Omental fat pad (tissue), 4 donors: ENCODE results near the gene EXOSC7. TPM values are rescaled to one million over a fixed set of nuclear protein-coding genes. Genes with fewer than 3 reads are reported as not detected.

Experiments used
- ATAC-seq: fragments of 150-250 bp; one replicate; pipeline ENCODE4 v1.9.1; 2016; ENCODE audit warnings: mild to moderate bottlenecking, moderate library complexity; ENCODE audit not compliant: low FRiP score
- DNase-seq: peaks from one replicate; pipeline ENCODE4 v3.0.0-alpha.2; 2019; ENCODE audit warnings: low spot score
- total RNA-seq, 4 donors: library from RNA; depleted of rRNA; stranded (reverse); fragments of >200 nt; gene quantifications; one replicate each; pipeline ENCODE4 v1.1.0, GENCODE V29; 2016
- TF ChIP-seq, protein P1 (sequence below), 3 donors: fragments of 450-650 bp; IDR thresholded peaks; one replicate each; pipeline ENCODE4 v1.5.1; 2016 to 2017; ENCODE audit warnings: antibody characterized with exemption in 3 of 3, mild to moderate bottlenecking in 3 of 3, moderate library complexity in 2 of 3

Gene EXOSC7
- total RNA-seq, 4 donors from 2014 or later: 31.7 to 47.7 (median 39.0) TPM

DNA sequence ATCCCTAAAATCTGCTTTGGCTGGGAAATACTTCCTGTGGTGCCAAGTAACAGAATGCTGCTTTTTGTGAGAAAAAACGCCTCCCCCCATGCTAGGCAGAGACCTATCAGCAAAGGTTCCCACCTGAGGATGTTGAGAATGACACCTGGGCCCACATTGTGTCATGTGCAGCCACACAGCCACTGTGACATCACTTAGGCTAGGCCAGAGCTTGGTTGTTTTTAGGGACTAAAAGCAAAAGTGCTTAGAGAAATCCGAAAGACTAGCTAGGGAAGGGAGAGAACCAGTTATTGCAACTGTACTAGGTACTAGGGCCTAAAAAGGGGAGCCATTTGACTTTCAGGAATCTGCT lies 6.2 kb upstream of the EXOSC7 start:
- ATAC-seq (no peak), DNase-seq (no peak)
- TF ChIP-seq, protein P1, sequence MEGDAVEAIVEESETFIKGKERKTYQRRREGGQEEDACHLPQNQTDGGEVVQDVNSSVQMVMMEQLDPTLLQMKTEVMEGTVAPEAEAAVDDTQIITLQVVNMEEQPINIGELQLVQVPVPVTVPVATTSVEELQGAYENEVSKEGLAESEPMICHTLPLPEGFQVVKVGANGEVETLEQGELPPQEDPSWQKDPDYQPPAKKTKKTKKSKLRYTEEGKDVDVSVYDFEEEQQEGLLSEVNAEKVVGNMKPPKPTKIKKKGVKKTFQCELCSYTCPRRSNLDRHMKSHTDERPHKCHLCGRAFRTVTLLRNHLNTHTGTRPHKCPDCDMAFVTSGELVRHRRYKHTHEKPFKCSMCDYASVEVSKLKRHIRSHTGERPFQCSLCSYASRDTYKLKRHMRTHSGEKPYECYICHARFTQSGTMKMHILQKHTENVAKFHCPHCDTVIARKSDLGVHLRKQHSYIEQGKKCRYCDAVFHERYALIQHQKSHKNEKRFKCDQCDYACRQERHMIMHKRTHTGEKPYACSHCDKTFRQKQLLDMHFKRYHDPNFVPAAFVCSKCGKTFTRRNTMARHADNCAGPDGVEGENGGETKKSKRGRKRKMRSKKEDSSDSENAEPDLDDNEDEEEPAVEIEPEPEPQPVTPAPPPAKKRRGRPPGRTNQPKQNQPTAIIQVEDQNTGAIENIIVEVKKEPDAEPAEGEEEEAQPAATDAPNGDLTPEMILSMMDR (IDR thresholded peaks at IDR 0.05): no peak

DNA sequence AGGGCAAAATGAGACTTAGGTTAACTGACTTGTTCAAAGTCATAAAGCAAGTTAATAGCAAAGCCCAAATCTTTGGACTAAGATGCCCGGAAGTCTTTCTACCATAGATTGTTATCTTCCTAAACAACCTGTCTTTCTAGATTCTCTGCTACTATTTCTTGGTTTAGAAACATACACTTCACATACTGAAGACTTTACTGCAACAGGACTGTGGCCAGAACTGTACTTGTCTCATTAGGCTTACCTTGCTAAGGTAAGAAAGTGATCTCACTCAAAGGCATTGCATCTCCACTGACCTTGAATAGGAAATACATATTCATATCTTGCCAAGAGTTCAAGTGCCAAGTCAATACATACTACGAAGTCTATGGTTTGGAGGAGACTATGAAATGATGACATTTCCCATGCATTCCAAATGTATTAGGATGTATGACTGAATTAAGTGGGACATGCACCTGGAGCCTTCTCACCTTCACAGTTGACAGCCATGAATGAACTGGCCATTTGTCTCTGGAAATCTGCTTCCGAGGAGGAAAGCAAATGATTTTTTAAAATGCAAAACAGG lies 5.0 kb upstream of the EXOSC7 start:
- ATAC-seq: no peak
- TF ChIP-seq, protein P1 (IDR thresholded peaks at IDR 0.05): no peak
- no peak for DNase-seq

GRCh38 chr3:44974416-44974815 lies 1.6 kb upstream of the EXOSC7 start:
- ATAC-seq: no peak

GRCh38 chr3:44981220-44981619 lies 5.2 kb downstream of the EXOSC7 start:
- no peak for DNase-seq
- no peak for ATAC-seq

More at GRCh38 chr3:44974416-44974815, 1.6 kb upstream of the EXOSC7 start:
- DNase-seq: no peak
- TF ChIP-seq, protein P1 (IDR thresholded peaks at IDR 0.05): no peak

GRCh38 chr3:44981751-44982150 lies 5.7 kb downstream of the EXOSC7 start:
- TF ChIP-seq, protein P1 (IDR thresholded peaks at IDR 0.05): no peak
- ATAC-seq (no peak), DNase-seq (no peak)

More at GRCh38 chr3:44981220-44981619, 5.2 kb downstream of the EXOSC7 start:
- TF ChIP-seq, protein P1 (IDR thresholded peaks at IDR 0.05): no peak

DNA sequence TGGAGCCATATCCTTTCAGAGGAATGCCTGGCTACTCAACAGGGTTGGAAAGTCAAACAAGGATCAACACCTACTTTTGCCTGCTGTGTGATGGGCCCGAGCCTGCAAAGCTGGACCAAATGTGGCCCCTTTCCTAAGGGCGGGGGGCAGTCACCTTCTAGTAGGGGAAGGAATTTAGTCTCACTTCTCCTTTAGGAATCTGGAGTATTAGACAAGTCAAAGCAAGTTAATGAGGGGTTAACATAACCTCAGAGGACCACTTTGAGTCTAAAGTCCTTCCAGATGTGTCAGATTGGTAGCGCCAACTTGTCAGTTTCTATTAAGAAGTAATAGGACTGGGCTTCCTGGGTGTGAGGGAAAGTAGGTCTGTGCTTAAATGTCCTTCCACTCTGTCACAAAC lies 6.8 kb downstream of the EXOSC7 start:
- DNase-seq: no peak
- ATAC-seq: no peak
- TF ChIP-seq, protein P1 (IDR thresholded peaks at IDR 0.05): no peak

DNA sequence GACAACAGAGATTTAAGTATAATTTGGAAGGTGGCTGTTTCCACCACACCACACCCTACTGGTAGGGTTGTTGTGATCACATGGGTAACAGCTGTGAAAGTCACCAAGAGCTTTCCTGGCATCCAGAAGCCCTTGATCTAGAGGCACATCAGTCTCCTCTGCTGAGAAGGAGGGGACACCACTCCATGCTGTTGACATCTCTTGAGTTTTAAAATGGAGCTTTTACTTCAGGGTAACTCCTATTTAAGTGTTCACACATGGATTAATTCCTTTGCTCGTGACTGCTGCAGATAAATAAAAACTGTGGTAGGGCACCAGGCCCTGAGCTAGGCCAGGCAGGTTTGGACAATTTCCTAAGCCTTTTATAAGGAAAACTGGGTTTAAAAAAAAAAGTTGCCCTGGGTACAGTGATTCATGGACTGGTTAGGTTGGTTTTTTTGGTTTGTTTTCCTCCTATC lies 7.5 kb downstream of the EXOSC7 start:
- no peak for ATAC-seq
- DNase-seq: no peak
- TF ChIP-seq, protein P1 (IDR thresholded peaks at IDR 0.05): no peak
